HG02973 (cell line): Measurements from ENCODE around the gene ZNHIT1.

Experiments used
- ATAC-seq: cut with Tn5 transposase; IDR thresholded peaks from one replicate; pipeline ENCODE4 v1.9.1; 2021; ENCODE audit warnings: moderate library complexity; ENCODE audit not compliant: unreplicated experiment

Gene ZNHIT1

DNA sequence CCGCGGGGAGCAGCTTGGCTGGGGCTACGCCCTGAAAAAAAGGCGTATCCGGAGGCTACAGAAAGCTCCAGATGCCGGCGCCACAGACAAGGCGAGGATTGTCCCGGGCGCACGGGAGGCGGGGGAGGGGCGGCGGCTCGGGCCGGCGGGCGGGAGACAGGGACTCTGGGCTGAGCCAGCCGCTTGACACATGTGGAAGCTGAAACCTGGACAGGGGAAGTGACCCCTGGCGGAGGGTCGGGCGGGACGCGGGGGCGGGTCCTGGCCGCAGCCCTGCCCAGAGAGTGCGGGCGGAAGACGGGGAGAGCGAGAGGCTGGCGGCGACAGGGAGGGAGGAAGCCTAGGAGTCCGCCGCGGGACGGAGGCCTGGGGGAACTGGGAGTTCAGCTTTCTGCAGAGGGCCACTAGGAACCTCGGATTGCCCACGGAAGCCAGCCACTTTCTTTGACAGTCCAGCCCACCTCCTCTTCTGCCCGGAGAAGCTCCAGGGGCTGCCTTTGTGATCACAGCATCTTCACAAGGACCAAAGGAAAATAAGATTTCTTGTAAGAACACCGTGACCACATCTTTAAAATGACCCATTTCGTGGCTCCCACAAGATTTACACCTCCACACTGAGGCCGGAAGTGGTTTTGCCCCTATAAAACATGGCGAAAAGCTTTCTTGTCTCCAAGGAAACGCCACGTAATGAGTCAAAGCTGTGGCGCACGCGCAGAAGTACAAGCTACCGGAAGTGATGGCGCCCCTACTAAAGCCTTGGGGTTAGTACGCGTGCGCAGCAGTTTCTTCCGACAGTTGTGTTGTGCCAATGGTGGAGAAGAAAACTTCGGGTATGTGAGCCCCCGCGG, at the start of gene ZNHIT1, which contains the start of gene PLOD3:
ZNHIT1 (plus strand) TSS at position 778 of the 848 bp plus-strand sequence; CDS start at position 809, 31 bp downstream.
PLOD3 (minus strand) TSS at position 194 of the 848 bp plus-strand sequence. CDS start 307 bp downstream, outside the sequence.
- ATAC-seq, result peak; percentile 44

DNA sequence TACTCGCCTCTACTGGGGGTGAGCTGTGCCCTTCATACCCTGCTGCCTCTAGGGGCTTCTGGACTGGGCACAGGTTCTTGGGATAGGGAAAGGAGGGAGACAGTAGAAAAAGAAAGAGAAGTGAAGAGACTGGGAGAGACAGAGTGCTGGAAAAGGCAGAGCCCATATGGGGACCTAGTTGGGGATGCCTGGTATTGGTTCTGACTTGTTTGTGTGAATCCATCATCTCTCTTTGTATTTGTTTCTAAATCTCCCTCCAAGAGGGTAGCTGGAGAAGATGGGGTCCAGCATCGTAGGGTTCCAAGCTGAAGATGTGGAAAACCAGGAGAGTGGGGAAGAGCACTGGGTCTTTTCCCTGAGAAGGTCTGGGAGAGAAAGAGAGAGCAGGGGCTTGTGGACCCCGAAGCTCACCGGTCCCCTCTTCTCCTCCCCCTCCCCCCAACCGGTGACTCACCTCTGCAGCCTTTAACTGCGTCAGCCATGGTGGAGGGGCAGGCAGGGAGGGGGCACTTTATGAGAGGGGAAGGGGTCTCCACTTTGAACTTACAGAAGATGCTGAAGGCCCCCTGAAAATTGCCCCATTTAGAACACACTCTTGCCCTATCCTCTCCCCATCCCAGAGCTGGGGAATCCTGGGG, 49.4 kb upstream of the ZNHIT1 start:
- no peak for ATAC-seq

DNA sequence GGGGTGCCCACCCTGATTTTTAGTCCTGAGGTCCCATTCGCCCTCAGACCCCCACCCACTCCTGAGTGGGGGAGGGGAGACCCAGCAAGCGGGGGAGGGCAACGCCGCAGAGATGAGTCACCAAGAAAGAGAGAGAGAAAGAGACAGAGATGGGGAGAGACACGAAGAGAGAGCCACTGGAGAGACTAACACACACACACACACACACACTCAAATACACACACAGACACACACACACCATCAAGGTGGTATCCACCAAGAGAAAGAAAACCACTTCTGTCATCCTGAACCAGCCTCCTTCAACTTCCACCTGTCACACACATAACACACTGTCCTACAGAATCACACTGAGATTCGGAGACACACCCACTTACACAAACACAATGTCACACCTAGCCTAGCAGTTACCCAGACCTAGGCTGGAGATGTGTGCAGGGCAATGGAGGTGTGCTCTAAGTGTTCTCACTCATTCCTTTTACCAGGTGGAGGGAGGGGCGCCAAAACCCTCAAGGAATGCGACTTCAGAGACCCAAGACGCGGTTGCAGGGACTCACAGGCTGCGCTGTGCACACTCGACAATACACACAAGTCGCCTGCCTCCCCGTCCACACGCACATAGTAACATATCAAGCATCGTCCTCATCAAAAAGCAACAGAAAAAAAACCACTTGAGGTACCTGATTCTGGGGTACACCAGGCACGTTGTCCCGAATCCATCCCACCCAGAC, 48.7 kb upstream of the ZNHIT1 start:
- ATAC-seq, result no peak

DNA sequence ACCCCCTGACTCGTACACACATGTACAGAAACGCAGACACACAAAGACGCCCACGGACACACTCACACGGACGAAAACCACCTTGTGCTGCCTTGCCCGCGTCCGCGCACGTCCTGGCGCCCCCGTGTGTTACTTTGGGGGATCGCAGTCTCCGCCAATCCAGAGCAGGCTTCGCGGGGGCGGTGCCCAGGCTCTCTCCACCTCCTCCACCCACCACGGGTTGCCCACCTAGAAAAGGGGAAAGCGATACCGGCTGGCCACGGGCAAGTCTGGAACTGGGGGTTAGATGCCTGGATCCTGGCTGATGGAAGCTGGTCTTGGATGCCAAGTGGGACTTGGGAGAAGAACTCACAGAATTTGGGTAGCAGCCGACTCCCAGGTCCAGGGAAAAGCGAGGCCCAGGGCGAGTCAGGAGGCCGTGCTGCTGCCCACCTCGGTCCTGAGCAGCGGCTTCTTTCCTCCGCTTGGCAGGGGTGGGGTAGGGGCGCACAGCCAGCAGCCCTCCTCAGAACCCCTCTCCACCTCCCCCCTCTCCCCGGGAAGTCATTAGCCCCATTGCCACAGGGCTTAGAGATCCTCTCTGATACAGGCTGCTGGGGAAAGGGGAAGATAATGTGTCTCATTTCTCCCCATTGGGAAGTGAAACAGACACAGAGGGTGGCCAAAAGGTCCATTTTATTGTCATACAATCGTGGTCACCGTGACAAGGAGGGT, 48.0 kb upstream of the ZNHIT1 start:
- no peak for ATAC-seq

DNA sequence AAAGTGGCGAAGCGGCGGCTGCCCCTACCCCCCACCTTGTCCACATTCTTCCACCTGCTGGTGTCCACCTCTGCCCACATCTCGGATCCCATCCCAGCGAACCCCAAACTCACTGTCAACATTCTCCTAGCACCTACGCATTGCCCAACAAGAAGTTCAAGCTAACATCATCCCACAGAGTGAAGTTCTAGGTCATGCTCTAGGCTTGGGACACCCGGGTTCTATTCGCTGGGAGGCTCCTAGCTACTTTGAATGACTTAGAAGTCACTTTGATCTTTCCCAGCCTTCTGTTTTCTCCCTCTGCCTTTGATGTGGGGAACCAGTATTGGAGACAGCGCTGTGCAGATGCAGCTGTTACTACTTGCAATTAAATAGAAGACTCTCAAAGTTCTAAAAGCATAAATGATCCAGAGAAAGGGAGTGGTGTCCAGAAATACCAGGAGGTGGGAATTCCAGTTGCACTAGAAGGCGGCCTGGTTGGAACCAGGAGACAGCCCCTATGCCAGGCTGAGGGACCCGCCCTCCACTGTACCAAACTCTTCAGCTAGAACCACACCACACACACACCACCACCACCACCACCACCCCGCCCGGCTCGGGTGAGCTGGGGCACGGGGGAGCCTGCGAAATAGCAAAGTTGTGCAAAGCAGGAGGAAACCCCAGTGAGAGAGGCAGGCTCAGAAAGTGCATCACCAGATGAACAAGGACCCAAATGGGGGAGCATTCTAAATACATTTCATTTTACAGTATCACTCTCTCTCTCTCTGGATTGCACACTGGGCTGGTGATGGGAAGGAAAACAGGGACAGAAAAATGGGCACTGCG, 47.1 kb upstream of the ZNHIT1 start:
- ATAC-seq, result no peak

- no peak for ATAC-seq
Observed at GRCh38 chr7:101171442-101171837, 46.5 kb upstream of the ZNHIT1 start.

DNA sequence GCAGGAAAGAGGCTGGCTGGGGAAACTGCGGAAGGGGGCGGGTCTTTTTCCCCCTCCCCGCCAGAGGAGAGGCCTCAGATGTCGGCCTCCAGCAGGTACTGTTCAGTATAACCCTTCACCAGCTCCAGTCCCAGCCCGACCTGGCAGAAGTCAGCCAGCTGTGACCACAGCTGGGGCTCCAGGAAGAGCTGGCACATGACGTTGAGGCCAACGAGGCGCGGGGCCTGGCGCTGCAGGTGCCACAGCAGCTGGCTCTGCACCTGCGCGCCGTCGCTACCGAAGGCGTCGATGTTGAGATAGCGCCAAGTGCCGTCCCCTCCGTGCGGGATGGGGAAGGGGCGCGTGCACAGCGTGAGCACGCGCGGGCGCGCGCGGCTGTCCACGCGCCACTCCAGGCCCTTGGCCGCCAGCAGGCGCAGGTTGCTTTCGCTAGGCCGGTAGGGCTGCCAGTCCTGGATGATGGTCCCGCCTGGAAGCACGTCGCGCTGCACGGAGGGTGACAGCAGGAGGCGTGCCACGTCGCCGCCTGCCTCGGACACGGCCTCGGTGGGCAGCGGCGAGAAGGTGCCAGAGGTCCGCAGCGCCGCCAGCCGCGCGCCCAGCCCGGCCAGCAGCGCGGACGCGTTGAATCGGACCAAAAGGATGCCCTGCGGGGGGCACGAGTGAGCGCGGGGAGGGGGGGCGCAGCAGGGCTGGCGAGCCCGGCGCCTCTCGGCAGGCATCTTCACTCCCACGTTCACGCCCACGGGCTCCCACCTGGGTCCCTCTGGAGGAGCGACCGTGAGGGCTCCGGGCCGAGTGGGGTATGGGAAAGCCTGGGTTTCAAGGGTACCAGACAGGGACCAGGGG, 45.7 kb upstream of the ZNHIT1 start:
- no peak for ATAC-seq

GRCh38 chr7:101172854-101173751, 44.9 kb upstream of the ZNHIT1 start:
- no peak for ATAC-seq

DNA sequence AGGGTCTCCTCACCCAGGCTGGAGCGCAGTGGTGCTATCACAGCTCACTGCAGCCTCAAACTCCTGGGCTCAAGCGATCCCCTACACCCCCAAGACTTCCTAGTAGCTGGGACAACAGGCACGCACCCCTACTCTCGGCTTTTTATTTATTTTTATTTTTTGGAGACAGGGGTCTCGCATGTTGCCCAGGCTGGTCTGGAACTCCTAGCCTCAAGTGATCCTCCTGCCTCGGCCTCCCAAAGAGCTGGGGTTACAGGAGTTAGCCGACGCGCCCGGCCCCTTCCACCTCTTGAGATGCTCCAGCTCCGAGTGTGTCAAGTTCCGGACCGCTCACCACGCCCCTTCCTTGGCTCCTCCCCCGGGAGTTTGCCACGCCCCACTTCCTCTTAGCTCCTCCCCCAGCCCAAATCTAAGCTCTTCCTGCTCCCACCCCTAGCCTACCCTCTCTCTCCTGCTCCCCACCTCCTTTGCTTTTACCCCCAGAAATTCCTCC, 44.2 kb upstream of the ZNHIT1 start:
- no peak for ATAC-seq

DNA sequence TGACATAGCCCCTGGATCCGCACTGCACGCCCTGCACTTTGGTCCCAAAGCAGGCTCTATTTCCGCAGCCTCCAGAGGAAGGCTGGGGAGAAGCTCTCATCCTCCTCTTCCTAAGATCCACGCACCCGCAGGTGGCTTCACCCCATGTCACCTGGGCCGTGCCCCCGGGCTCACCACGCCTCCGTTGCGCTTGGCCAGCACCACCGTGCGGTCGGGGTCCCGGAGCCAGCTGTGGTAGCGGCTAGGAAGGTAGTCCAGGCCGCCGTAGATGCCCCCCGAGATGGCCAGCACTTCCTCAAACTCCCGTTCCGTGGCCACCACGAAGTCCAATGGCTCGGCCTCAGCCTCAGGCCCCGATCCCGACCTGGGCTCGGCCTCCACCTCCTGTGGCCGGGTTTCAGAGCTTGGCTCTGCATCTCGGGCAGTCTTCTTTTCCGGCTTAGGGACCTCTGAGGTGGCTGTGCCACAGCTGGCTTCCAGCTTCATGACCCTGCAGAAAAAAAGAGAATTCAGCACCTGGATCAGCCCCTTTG, 43.6 kb upstream of the ZNHIT1 start:
- ATAC-seq, result no peak

DNA sequence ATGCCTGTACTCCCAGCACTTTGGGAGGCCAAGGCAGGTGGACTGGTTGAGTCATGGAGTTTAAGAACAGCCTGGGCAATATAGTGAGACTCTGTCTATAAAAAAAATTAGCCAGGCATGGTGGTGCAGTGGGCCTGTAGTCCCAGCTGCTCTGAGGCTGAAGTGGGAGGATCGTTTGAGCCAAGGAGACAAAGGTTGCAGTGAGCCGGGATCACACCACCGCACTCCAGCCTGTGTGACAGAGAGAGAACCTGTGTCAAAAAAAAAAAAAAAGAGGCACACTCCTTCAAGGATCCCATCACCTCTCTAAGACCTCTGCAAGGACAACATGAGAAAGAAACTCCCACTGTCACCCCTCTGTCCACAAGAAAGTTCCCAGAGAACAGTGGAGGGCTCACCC, 42.3 kb upstream of the ZNHIT1 start:
- no peak for ATAC-seq

- ATAC-seq, result no peak
Observed at GRCh38 chr7:101177644-101178043, 40.3 kb upstream of the ZNHIT1 start.

GRCh38 chr7:101179117-101179516, 38.8 kb upstream of the ZNHIT1 start:
- no peak for ATAC-seq

GRCh38 chr7:101179713-101180112, 38.3 kb upstream of the ZNHIT1 start:
- ATAC-seq, result no peak

DNA sequence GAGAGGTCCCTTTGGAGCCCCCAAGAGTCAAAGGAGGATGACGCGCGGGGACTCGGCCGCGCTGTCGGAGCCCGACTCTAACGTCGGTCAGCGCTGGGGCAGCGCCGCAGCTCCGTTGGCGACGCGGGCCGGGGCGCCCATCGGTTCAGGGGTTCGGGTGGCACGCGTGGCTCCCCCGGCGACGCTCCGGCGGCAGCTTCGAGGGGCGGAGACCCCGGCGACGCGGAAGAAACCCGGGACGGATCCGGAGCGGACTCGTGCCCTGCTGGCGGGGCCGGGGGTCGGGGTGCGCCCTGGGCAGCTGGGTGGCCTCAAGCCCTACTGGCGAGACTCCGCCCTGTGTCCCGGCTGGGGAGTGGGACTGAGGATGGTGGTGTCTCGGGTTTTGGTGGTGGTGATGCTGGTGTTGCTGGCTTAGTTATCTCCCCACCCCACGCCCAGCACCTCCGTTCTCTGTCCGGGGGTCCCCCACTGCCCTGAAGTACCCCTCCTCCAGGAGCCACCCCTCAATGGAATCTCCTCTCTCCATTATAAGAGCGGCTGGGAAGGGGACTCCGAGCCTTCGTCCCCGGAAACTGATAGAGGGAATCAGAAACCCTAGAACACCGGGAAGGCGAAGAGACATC, 37.7 kb upstream of the ZNHIT1 start, which contains the start of gene NAT16:
NAT16 (minus strand) TSS at position 164 of the 626 bp plus-strand sequence. CDS start 5,486 bp downstream, outside the sequence.
- ATAC-seq, result no peak

GRCh38 chr7:101185258-101185839, 32.6 kb upstream of the ZNHIT1 start:
- no peak for ATAC-seq

- ATAC-seq, result no peak
Observed at GRCh38 chr7:101186194-101186593, 31.8 kb upstream of the ZNHIT1 start.
